Natural killer cell (primary cell): ENCODE measurements around the gene ADAMTS17. TPM values are rescaled to one million over a fixed set of nuclear protein-coding genes. Genes with fewer than 3 reads are reported as not detected.
A peak's percentile ranks its signal among the peaks of the same experiment; 100 is the strongest.

ENCODE experiments used
- ATAC-seq, 3 donors: fragments of 150-1000 bp in 2 of 3; fragments of 200-7000 bp in 1 of 3; cut with Tn5 transposase; 1 replicate in 1 of 3; 2 replicates in 2 of 3; pipeline ENCODE4 v1.10.0; 2021; ENCODE audit warnings: mild to moderate bottlenecking in 2 of 3, moderate library complexity in 2 of 3
- DNase-seq, 2 donors: peaks; one replicate each; pipeline versions ENCODE4 v3.0.0 to v3.0.0-alpha.2; 2013 to 2021; ENCODE audit warnings: mixed read lengths in 1 of 2
- H3K27ac ChIP-seq: one replicate; pipeline ENCODE4 v1.5.1; 2013; ENCODE audit warnings: mild to moderate bottlenecking, low read length
- H3K27me3 ChIP-seq: one replicate; pipeline ENCODE4 v1.6.1; 2013; ENCODE audit warnings: low read length; ENCODE audit not compliant: control insufficient read depth, insufficient read depth
- H3K36me3 ChIP-seq: one replicate; pipeline ENCODE4 v1.6.1; 2013; ENCODE audit warnings: low read length; ENCODE audit not compliant: control insufficient read depth, insufficient read depth
- H3K4me1 ChIP-seq: one replicate; pipeline ENCODE4 v1.6.1; 2013; ENCODE audit warnings: low read length; ENCODE audit not compliant: control insufficient read depth, insufficient read depth
- H3K4me3 ChIP-seq: one replicate; pipeline ENCODE4 v1.5.1; 2013; ENCODE audit warnings: low read length
- H3K9me3 ChIP-seq: one replicate; pipeline ENCODE4 v1.6.1; 2013; ENCODE audit warnings: low read length; ENCODE audit not compliant: control insufficient read depth, insufficient read depth
- H3K27ac Mint-ChIP-seq, 2 donors: one replicate each; pipeline ENCODE4 v1.8.0; 2022; ENCODE audit warnings: mild to moderate bottlenecking in 2 of 2, mixed read lengths in 2 of 2, moderate library complexity in 1 of 2
- H3K27me3 Mint-ChIP-seq, 2 donors: one replicate each; pipeline ENCODE4 v1.8.0; 2022; ENCODE audit warnings: low read depth in 2 of 2, mixed read lengths in 2 of 2
- H3K36me3 Mint-ChIP-seq: one replicate; pipeline ENCODE4 v1.8.0; 2022; ENCODE audit warnings: mixed read lengths
- H3K4me1 Mint-ChIP-seq, 2 donors: one replicate each; pipeline ENCODE4 v1.8.0; 2022; ENCODE audit warnings: mixed read lengths in 2 of 2
- H3K4me3 Mint-ChIP-seq: one replicate; pipeline ENCODE4 v1.8.0; 2022; ENCODE audit warnings: mild to moderate bottlenecking, moderate library complexity, mixed read lengths
- H3K9me3 Mint-ChIP-seq, 2 donors: one replicate each; pipeline ENCODE4 v1.8.0; 2022; ENCODE audit warnings: mixed read lengths in 2 of 2
- WGBS: methylation state at CpG from one replicate; pipeline ENCODE4 v1.1.7; 2013; ENCODE audit warnings: missing lambda C conversion rate; ENCODE audit not compliant: insufficient coverage; 5-methylcytosine and 5-hydroxymethylcytosine counted together
- intact Hi-C: fragments of 100-400 bp; cut with micrococcal nuclease; formaldehyde crosslinking; loops from one replicate; pipeline ENCODE4 v1.14.2; 2022
- total RNA-seq, 4 donors: library from RNA; stranded (reverse); fragments of 120-200 nt in 1 of 4; gene quantifications; one replicate each; pipeline versions ENCODE4 v1.2.3 to v1.2.4, GENCODE V29; 2013 to 2022
- TF ChIP-seq, protein P1 (sequence below): fragments of 200-600 bp; IDR thresholded peaks from one replicate; pipeline ENCODE4 v1.8.0; 2022; ENCODE audit warnings: antibody characterized with exemption

ADAMTS17 gene
- total RNA-seq, 3 donors from 2014 or later (not counting 1 experiment from before 2014, with no cell fraction given) = 4.8 to 9.5 (median 5.3) TPM

- ATAC-seq = no peak
- Histone ChIP-seq H3K27me3 (no peaks in the 10 kb centered on the region), H3K9me3 (peaks cover 26% of the 10 kb centered on the region), H3K4me1 (peaks cover 17% of the 10 kb centered on the region), H3K27ac (no peak overlapping the region), H3K36me3 (no peaks in the 10 kb centered on the region), H3K4me3 (no peak overlapping the region)
- Mint-ChIP-seq H3K27me3 (peaks cover 6 to 7% of the 10 kb centered on the region in 2 donors), H3K4me1 (no peaks in the 10 kb centered on the region), H3K9me3 (no peaks in the 10 kb centered on the region), H3K4me3 (no peak overlapping the region), H3K36me3 (no peaks in the 10 kb centered on the region), H3K27ac (no peak overlapping the region)
- intact Hi-C loops = no loop called here
- no peak for DNase-seq
- 95% methylated on average over 7 of the region's 7 CpGs for WGBS
- TF ChIP-seq, protein P1, sequence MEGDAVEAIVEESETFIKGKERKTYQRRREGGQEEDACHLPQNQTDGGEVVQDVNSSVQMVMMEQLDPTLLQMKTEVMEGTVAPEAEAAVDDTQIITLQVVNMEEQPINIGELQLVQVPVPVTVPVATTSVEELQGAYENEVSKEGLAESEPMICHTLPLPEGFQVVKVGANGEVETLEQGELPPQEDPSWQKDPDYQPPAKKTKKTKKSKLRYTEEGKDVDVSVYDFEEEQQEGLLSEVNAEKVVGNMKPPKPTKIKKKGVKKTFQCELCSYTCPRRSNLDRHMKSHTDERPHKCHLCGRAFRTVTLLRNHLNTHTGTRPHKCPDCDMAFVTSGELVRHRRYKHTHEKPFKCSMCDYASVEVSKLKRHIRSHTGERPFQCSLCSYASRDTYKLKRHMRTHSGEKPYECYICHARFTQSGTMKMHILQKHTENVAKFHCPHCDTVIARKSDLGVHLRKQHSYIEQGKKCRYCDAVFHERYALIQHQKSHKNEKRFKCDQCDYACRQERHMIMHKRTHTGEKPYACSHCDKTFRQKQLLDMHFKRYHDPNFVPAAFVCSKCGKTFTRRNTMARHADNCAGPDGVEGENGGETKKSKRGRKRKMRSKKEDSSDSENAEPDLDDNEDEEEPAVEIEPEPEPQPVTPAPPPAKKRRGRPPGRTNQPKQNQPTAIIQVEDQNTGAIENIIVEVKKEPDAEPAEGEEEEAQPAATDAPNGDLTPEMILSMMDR = no peak
Measured at GRCh38 chr15:100172356-100173024, 169.3 kb downstream of the ADAMTS17 start.

- Histone ChIP-seq H3K4me3 (no peak overlapping the region), H3K36me3 (no peaks in the 10 kb centered on the region), H3K4me1 (peaks cover 17% of the 10 kb centered on the region), H3K27ac (no peak overlapping the region), H3K9me3 (peaks cover 26% of the 10 kb centered on the region), H3K27me3 (no peaks in the 10 kb centered on the region)
- no peak overlapping the region for H3K27ac Mint-ChIP-seq
- TF ChIP-seq, protein P1 = no peak
- H3K4me3 Mint-ChIP-seq = no peak overlapping the region
- ATAC-seq = no peak
- H3K9me3 Mint-ChIP-seq = no peaks in the 10 kb centered on the region
- 90% methylated on average over 5 of the region's 5 CpGs for WGBS
- H3K27me3 Mint-ChIP-seq = peaks cover 0 to 2% of the 10 kb centered on the region in 2 donors
- no peak for DNase-seq
- H3K36me3 Mint-ChIP-seq = no peaks in the 10 kb centered on the region
- H3K4me1 Mint-ChIP-seq = no peaks in the 10 kb centered on the region
- intact Hi-C loops = no loop called here
Measured at GRCh38 chr15:100171411-100171810, 170.4 kb downstream of the ADAMTS17 start.

GRCh38 chr15:100170291-100171210, 171.2 kb downstream of the ADAMTS17 start:
- Mint-ChIP-seq H3K4me3 (no peak overlapping the region), H3K27ac (no peak overlapping the region), H3K4me1 (no peaks in the 10 kb centered on the region), H3K36me3 (no peaks in the 10 kb centered on the region), H3K27me3 (peaks cover 0 to 2% of the 10 kb centered on the region in 2 donors), H3K9me3 (no peaks in the 10 kb centered on the region)
- intact Hi-C loops = no loop called here
- Histone ChIP-seq H3K4me3 (no peak overlapping the region), H3K36me3 (no peaks in the 10 kb centered on the region), H3K27me3 (no peaks in the 10 kb centered on the region), H3K4me1 (peaks cover 17% of the 10 kb centered on the region), H3K27ac (no peak overlapping the region), H3K9me3 (peaks cover 26% of the 10 kb centered on the region)
- TF ChIP-seq, protein P1 = no peak
- ATAC-seq = peak in 1 of 3 donors; percentile 15
- peak in 1 of 2 donors; percentile 8 for DNase-seq
- 67% methylated on average over 8 of the region's 8 CpGs for WGBS
